Measurements from ENCODE around the gene C1QL1. TPM values are rescaled to one million over a fixed set of nuclear protein-coding genes. Genes with fewer than 3 reads are reported as not detected.
A peak's percentile ranks its signal among the peaks of the same experiment; 100 is the strongest.

Gene C1QL1
- total RNA-seq, 4 donors from 2014 or later: 9.8 to 25.5 (median 21.2) TPM

DNA sequence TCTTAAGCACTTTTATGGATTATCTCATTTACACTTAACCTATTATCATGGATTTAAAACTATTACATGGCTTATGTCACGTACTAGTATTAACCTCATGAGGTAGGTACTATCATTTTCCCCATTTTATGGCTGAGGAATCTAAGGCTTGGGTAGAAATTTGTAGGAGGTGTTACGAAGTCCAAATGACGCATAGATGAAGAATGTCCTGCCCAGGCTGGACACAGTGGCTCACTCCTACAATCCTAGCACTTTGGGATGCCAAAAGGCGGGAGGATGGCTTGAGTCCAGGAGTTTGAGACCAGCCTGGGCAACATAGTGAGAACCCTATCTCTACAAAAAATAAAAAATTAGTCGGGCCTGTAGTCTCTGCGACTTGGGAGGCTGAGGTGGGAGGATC is 4.8 kb upstream of the C1QL1 start:
- TF ChIP-seq, protein P1, sequence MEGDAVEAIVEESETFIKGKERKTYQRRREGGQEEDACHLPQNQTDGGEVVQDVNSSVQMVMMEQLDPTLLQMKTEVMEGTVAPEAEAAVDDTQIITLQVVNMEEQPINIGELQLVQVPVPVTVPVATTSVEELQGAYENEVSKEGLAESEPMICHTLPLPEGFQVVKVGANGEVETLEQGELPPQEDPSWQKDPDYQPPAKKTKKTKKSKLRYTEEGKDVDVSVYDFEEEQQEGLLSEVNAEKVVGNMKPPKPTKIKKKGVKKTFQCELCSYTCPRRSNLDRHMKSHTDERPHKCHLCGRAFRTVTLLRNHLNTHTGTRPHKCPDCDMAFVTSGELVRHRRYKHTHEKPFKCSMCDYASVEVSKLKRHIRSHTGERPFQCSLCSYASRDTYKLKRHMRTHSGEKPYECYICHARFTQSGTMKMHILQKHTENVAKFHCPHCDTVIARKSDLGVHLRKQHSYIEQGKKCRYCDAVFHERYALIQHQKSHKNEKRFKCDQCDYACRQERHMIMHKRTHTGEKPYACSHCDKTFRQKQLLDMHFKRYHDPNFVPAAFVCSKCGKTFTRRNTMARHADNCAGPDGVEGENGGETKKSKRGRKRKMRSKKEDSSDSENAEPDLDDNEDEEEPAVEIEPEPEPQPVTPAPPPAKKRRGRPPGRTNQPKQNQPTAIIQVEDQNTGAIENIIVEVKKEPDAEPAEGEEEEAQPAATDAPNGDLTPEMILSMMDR (IDR thresholded peaks at IDR 0.05): no peak
- TF ChIP-seq EP300 (IDR thresholded peaks at IDR 0.05) (no peak), POLR2A (IDR thresholded peaks at IDR 0.05) (no peak)
- Histone ChIP-seq H3K9me3 (no peaks in the 10 kb centered on the region), H3K4me3 (no peak overlapping the region), H3K27ac (no peak overlapping the region), H3K36me3 (no peaks in the 10 kb centered on the region), H3K27me3 (peaks cover 0 to 41% of the 10 kb centered on the region in 2 donors), H3K4me1 (peaks cover 0 to 23% (median 13%) of the 10 kb centered on the region in 4 donors)
- no peak for DNase-seq (ENCODE audit: low spot score in 2 of 2)
- 92% methylated on average over 6 of the region's 6 CpGs for WGBS, 2 donors

DNA sequence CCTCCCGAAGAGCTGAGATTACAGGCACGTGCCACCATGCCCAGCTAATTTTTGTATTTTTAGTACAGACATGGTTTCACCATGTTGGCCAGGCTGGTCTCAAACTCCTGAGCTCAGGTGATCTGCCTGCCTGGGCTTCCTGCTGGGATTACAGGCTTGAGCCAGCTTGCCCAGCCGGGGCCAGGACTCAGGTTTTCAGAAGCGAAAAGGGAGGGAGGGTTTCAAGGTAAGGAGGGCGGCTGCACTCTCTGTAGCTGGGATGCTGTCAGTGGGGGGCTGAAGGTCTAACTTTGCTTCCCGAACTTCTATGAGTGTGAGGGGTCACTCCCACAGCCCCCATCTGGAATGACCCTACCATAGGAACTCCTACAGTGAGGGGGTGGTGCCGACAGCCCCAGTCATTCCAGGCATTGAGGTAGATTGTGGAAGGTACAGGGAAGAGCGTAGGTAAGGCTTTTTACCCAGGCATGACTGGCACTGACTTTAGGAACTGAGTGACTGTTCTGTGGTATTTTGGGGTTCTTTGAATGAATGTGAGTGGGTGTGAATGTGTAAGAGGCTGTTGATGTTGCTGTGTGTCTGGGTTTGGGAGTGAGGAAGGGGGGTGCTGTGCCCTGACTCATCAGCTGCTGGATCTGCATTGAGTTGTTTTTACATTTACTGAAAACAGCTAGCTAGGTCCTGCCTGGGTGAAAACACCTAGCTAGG is 3.8 kb upstream of the C1QL1 start:
- Histone ChIP-seq H3K4me3 (no peak overlapping the region), H3K27me3 (peaks cover 2 to 38% of the 10 kb centered on the region in 2 donors), H3K27ac (no peak overlapping the region), H3K9me3 (no peaks in the 10 kb centered on the region), H3K4me1 (peaks cover 0 to 32% (median 21%) of the 10 kb centered on the region in 4 donors), H3K36me3 (no peaks in the 10 kb centered on the region)
- TF ChIP-seq EP300 (IDR thresholded peaks at IDR 0.05): no peak
- no peak for TF ChIP-seq POLR2A (IDR thresholded peaks at IDR 0.05)
- TF ChIP-seq, protein P1 (IDR thresholded peaks at IDR 0.05): no peak
- WGBS, 2 donors: 65 to 82% methylated on average over 8 of the region's 8 CpGs
- DNase-seq (ENCODE audit: low spot score in 2 of 2): no peak

DNA sequence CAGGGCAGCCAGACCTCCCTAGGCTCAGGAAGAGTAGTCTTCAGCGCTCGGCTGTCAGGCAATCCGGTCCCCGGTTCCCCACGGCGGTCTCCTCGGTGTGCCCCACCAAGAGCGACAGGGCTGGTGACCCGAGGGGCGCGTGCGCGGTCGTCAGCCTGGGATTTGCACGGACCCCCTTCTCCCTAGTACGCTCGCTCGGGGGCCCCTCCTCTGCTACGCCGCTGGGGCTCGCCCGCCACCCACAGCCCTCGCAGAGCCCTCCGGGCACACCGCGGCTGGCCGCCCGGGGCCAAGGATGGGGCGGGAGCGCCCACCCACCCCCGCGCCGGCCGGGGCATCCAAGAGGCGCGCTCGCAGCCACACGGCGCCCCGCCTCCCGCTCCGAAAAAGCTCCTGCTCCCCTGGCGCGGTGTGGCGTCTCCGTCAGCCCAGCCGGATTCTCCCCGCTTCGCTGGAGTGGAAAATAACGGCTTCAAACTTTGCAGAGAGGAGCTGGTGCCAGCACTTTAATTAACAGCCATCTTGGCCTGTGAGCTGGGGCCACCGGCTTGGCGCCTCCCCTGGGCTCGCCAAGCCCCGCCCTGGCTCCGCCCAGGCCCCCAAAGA is 2.1 kb upstream of the C1QL1 start:
- TF ChIP-seq, protein P1 (IDR thresholded peaks at IDR 0.05): no peak
- TF ChIP-seq EP300 (IDR thresholded peaks at IDR 0.05) (no peak), POLR2A (IDR thresholded peaks at IDR 0.05) (no peak)
- 2 to 8% methylated on average over 6 to 20 of the region's 55 CpGs for WGBS, 2 donors
- Histone ChIP-seq H3K9me3 (no peaks in the 10 kb centered on the region), H3K27ac (peak overlapping the region in 3 of 4 donors; percentile 22 to 71 (median 26)), H3K27me3 (peaks cover 4 to 52% of the 10 kb centered on the region in 2 donors), H3K4me1 (peaks cover 0 to 42% (median 22%) of the 10 kb centered on the region in 4 donors), H3K4me3 (peak overlapping the region; percentile 24 to 56 (median 32)), H3K36me3 (no peaks in the 10 kb centered on the region)
- DNase-seq (ENCODE audit: low spot score in 2 of 2): no peak

DNA sequence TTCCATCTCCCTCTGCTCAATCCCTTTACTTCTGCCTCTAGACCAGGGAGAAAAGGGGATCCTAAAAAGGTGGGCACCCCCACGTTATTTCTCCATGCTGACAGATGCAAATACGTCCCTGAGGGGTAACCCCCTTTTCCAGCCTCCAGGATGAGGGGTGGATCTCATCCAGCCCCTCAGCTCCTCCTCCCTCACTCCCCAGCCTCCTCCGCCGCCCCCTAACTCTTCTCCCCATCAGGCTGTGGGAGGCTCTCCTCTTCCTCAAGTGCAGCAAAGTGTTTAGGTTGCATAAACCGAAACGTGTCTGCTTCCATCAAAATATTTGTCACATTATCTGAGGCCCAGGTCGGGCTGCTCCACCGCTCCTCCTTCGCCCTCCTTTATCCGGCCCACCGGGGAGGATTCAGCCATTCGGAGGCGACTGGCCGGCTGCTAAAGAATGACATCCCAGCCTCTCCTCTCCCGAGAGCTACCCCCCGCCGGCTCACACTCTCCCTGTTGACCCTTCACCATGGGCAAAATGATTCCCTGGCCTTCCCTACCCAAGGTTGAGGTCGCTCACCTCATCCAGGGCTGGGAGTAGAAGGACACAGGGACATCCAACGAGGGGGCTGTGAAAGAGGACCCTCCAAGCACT is 1.2 kb upstream of the C1QL1 start:
- Histone ChIP-seq H3K4me1 (peaks cover 0 to 42% (median 22%) of the 10 kb centered on the region in 4 donors), H3K27me3 (peaks cover 4 to 59% of the 10 kb centered on the region in 2 donors), H3K27ac (no peak overlapping the region), H3K4me3 (peak overlapping the region in 2 of 4 donors; percentile 28 to 49), H3K9me3 (no peaks in the 10 kb centered on the region), H3K36me3 (no peaks in the 10 kb centered on the region)
- TF ChIP-seq POLR2A (IDR thresholded peaks at IDR 0.05) (no peak), EP300 (IDR thresholded peaks at IDR 0.05) (no peak)
- TF ChIP-seq, protein P1 (IDR thresholded peaks at IDR 0.05): no peak
- no peak for DNase-seq (ENCODE audit: low spot score in 2 of 2)
- 72 to 74% methylated on average over 19 of the region's 19 CpGs for WGBS, 2 donors

DNA sequence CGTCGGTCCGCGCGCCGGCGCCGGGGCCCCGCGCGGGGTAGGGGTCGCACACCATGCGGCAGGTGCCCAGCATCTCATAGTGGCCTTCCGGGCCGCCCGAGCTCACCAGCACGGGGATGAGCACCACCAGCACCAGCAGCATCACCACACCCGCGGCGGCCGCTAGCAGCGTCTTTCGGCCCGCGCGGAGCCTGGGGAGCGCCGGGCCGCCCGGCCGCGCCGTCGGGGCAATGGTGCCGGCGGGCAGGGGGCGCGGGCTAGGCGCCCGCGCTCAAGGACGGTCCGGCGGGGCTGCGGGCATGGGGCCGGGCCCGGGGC is 237 bp downstream of the C1QL1 start:
- Histone ChIP-seq H3K4me1 (peaks cover 0 to 42% (median 22%) of the 10 kb centered on the region in 4 donors), H3K9me3 (no peaks in the 10 kb centered on the region), H3K36me3 (no peaks in the 10 kb centered on the region), H3K4me3 (peak overlapping the region in 3 of 4 donors; percentile 15 to 49 (median 24)), H3K27me3 (peaks cover 4 to 66% of the 10 kb centered on the region in 2 donors), H3K27ac (no peak overlapping the region)
- no peak for TF ChIP-seq POLR2A (IDR thresholded peaks at IDR 0.05)
- no peak for TF ChIP-seq EP300 (IDR thresholded peaks at IDR 0.05)
- TF ChIP-seq, protein P1 (IDR thresholded peaks at IDR 0.05): no peak
- no peak for DNase-seq (ENCODE audit: low spot score in 2 of 2)
- 1% methylated on average over 17 of the region's 47 CpGs; no CpG with 5 or more reads in 1 of the 2 donors for WGBS, 2 donors
